ENCODE measurements around the gene ZFP57.

ZFP57 gene

DNA sequence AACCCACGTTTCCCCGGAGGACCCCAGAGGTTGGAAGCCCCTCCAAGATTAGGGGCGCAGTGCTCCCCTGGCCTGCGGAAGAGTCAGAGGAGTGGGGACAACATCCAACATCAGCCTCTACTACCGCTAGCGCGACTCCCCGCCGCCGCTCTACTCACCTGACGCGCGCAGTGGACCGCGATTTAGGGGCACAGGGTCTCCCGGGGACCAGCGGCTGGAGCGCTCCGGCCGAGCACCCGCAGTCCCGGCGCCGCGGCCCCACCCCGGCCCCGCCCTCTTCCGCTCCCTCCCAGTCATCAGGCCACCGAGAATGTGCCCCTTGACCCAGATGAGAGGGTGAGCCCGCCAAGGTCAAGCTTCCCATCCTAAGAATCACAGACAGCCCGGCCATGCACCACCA is at the start of gene ZFP57:
ZFP57 (minus strand) TSS at position 249 of the 400 bp plus-strand sequence. CDS start 4,149 bp downstream, outside the sequence.
- DNase-seq: no peak

DNA sequence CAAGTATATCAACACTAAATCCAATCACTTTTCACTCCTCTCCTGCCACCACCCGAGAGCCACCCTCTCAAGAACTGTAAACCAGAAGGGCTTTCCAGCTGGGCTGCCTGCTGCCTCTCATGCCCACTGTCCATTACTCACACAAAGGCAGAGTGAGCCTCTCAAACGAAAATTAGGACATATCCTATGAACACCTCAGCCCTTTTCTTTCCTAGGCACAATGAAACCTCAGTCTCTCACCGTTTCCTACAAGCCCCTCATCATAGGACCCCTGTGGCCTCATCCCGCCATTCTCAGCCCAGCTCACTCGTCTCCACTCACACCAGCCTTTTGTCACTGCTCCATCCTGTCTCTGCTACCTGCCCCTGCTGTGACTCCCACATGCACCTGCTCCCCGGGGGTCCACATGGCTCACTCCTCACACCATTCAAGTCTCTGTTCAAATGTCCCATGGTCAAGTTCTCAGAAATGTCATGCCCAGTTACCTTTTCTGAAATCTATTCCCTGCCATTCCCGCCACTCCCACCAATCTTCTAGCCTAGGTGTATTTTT is 49.7 kb upstream of the ZFP57 start:
- DNase-seq: no peak

DNA sequence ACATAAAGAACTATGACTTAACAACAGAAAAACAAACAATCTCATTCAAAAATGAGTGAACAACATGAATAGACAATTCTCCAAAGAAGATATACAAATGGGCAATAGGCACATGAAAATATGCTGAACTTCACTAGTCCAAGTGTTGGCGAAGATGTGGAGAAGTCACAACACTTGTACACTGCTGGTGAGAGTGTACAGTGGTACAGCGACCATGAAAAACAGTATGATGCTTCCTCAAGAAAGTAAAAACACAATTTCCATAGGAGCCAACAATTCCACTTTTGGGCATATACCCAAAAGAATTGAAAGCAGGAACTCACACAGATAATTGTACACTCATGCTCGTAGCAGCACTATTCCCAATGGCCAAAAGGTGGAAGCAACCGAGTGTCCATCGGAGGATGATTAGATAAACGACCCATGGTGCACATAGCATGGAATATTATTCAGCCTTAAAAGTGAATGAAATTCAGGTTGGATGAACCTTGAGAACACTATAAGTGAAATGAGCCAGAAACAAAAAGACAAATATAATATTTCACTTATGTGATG is 48.9 kb upstream of the ZFP57 start:
- DNase-seq: no peak

DNA sequence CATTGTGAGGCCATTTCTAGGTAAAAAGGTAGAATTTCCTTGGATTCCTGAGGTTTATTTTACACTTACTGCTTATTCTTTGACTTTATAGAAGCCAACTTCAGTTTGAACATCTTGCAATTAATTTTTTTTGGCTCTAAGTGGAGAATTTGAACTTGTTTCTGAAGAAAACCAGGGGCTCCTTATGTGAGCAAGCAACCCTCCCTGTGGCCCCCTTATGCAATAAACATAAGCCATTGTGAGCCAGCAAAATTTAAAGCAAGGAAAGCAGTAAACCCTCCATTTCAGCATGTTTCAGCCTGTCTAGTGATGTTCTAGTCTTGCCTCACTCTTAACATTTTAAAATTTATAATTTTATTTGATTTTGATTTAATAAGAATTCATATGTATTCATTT is 47.9 kb upstream of the ZFP57 start:
- no peak for DNase-seq

DNA sequence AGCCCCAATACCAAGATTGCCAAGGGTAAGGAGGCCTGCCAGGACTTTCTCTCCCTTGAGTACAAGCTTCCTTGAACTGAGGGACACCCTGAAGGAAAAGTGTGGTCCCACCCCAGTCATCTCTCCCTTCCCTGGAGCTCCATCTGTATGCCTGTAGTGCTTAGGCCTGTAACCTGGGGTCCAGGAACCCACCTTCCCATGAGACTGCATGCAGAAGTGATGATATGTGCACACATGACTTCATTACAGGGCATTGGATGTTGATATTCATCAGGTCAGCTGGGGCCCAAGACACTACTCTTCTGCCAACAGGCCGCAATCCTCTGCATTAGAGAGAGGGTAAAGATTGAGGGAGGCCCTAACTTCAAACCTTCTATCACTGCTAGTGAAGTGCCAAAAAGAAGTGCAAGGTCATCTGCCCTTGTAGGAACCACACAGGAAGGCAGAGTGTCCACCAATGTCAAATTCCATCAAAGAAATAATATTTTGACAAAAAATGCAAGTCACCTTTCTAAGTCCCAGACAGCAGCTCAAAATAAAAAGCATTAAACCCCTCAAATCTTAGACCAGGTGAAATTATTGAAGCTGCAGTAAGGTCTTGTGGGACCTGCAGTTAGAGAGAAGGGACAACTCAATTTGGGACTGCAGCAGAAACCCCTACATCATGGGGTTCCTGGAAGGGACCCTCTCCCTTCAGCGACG is 47.4 kb upstream of the ZFP57 start:
- no peak for DNase-seq

DNA sequence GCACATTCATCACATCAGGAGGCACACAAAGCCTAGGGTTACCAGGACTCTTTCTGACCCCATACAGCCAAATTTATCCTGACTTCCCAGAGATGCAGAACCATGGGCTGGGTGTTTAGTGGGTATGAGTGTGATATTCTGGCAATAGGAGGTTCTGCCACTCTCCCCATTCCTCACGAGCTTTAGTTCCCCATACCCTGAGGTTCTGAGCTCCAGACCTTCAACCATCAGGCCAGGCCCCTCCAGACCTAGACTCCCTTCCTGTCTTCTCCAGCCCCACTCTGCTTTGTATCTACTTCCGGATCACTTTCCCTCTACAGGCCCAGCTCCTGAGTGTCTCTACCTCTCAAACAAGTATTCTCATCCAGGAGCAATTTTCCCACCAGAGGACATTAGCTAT is 46.7 kb upstream of the ZFP57 start:
- DNase-seq: no peak

DNA sequence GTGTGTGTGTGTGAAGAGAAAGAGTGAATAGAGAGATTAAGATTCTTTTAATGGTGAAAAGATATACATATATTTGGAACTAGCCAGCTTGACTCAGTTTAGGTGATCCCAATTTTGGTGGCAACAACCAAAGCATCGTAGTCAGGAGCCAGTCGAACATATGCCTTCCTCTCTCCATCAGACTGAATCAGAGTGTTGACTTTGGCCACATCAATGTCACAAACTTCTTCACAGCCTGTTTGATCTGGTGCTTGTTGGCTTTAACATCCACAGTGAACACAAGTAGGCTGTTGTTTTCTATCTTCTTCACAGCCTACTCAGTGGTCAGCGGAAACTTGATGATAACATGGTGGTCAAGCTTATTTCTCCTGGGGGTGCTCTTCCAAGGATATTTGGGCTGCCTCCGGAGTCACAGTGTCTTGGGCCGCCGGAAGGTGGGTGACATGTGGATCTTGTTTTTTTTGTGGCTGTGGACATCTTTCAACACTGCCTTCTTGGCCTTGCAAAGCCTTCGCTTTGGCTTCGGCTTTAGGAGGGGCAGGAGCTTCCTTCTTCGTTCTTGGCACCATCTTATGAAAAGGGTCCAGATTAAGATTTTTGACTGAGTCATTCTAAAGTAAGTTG is 45.7 kb upstream of the ZFP57 start:
- DNase-seq: no peak

DNA sequence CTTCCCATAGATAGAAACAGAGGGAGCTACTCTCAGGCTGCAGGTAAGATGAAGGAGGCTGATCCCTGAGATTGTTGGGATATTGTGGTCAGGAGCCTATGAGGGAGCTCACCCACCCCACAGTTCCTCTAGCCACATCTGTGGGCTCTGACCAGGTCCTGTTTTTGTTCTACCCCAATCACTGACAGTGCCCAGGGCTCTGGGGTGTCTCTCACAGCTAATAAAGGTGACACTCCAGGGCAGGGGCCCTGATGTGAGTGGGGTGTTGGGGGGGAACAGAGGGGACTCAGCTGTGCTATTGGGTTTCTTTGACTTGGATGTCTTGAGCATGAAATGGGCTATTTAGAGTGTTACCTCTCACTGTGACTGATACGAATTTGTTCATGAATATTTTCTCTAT is 45.0 kb upstream of the ZFP57 start:
- no peak for DNase-seq

DNA sequence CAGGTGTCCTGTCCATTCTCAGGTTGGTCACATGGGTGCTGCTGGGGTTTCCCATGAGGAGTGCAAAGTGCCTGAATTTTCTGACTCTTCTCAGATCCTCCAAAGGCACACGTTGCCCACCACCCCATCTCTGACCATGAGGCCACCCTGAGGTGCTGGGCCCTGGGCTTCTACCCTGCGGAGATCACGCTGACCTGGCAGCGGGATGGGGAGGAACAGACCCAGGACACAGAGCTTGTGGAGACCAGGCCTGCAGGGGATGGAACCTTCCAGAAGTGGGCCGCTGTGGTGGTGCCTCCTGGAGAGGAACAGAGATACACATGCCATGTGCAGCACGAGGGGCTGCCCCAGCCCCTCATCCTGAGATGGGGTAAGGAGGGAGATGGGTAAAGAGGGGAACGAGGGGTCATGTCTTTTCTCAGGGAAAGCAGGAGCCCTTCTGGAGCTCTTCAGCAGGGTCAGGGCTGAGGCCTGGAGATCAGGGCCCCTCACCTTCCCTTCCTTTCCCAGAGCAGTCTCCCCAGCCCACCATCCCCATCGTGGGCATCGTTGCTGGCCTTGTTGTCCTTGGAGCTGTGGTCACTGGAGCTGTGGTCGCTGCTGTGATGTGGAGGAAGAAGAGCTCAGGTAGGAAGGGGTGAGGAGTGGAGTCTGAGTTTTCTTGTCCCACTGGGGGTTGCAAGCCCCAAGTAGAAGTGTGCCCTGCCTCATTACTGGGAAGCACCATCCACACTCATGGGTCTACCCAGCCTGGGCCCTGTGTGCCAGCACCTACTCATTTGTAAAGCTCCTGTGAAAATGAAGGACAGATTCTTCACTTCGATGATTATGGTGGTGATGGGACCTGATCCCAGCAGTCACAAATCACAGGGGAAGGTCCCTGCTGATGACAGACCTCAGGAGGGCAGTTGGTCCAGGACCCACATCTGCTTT is 44.3 kb upstream of the ZFP57 start:
- DNase-seq: no peak

DNA sequence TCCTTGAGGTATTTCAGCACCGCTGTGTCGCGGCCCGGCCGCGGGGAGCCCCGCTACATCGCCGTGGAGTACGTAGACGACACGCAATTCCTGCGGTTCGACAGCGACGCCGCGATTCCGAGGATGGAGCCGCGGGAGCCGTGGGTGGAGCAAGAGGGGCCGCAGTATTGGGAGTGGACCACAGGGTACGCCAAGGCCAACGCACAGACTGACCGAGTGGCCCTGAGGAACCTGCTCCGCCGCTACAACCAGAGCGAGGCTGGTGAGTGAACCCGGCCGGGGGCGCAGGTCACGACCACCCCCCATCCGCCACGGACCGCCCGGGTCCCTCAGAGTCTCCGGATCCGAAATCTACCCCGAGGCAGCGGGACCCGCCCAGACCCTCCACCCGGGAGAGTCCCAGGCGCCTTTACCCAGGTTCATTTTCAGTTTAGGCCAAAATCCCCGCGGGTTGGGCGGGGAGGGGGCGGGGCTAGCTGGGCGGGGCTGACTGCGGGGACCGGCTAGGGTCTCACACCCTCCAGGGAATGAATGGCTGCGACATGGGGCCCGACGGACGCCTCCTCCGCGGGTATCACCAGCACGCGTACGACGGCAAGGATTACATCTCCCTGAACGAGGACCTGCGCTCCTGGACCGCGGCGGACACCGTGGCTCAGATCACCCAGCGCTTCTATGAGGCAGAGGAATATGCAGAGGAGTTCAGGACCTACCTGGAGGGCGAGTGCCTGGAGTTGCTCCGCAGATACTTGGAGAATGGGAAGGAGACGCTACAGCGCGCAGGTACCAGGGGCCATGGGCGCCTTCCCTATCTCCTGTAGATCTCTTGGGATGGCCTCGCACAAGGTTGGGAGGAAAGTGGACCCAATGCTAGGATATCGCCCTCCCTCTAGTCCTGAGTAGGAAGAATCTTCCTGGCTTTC is 43.0 kb upstream of the ZFP57 start:
- DNase-seq: no peak

DNA sequence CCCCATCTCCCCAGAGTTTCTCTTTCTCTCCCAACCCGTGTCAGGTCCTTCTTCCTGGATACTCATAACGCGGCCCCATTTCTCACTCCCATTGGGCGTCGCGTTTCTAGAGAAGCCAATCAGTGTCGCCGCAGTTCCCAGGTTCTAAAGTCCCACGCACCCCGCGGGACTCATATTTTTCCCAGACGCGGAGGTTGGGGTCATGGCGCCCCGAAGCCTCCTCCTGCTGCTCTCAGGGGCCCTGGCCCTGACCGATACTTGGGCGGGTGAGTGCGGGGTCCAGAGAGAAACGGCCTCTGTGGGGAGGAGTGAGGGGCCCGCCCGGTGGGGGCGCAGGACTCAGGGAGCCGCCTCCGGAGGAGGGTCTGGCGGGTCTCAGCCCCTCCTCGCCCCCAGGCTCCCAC is 42.3 kb upstream of the ZFP57 start, which contains the start of gene HLA-F:
HLA-F (plus strand) TSS at position 173 of the 404 bp plus-strand sequence; CDS start at position 203, 30 bp downstream.
- DNase-seq: peak; percentile 5

DNA sequence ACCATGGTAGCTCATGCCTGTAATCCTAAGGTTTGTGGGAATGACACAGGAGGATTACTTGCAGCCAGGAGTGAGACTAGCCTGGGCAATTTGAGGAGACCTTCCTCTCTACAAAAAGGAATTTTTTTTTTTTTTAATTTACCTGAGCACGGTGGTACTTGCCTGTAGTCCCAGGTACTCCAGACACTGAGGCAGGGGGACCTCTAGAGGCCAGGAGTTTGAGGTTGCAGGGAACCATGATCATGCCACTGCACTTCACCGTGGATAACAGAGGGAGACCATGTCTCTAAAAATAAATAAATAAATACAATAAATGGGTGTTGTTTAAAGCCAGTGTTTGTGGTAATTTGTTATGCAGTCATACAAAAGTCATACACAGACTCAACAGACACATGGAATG is 39.9 kb upstream of the ZFP57 start:
- no peak for DNase-seq

DNA sequence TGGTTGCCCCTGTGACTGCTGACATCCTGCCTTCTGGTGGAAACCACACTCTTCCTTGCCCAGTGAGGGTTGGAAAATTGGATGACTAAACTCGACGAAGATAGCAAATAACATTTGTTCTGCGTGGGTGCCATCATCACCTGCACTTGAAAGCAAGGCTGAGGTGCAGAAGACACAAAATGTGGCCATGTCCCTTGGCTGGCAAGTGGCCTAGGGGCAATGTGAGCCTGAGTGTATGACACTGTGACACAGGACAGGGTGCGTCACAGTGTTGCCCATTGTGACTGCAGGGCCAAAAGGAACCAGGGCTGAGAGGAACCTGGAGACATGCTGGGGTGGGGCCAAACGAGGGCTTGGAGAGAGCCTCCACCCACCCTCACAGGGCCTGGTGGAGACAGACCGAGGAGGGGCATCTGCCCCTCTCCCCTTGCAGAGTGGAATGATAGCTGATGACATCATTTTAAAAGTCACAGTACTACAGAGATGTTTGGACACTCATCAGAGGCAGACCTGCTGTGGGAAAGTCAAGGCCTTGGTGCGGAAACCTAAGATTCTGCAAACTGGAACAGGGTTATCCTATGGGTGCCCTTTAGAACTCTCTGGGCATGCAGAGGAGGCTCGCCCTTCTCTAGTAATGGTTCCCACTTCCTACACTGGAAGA is 29.5 kb upstream of the ZFP57 start:
- no peak for DNase-seq

DNA sequence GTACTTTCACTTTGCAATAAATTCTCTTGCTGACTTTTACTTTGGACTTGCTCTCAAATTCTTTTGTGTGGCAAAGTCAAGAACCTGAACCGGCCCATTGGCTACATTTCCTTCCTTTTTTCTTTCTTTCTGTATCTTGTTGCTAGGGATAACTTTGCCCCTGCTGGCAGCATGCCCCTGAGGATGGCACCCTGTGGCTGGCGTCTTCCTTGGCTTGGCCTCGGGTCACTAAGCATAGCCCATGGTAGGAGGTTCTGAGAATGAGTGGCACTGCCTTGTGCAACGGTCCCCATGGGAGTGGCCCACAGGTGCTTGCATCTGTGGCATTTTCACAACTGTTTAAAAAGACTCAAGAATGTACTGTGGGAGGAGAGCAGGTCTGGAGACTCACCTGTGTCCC is 28.2 kb upstream of the ZFP57 start:
- no peak for DNase-seq

DNA sequence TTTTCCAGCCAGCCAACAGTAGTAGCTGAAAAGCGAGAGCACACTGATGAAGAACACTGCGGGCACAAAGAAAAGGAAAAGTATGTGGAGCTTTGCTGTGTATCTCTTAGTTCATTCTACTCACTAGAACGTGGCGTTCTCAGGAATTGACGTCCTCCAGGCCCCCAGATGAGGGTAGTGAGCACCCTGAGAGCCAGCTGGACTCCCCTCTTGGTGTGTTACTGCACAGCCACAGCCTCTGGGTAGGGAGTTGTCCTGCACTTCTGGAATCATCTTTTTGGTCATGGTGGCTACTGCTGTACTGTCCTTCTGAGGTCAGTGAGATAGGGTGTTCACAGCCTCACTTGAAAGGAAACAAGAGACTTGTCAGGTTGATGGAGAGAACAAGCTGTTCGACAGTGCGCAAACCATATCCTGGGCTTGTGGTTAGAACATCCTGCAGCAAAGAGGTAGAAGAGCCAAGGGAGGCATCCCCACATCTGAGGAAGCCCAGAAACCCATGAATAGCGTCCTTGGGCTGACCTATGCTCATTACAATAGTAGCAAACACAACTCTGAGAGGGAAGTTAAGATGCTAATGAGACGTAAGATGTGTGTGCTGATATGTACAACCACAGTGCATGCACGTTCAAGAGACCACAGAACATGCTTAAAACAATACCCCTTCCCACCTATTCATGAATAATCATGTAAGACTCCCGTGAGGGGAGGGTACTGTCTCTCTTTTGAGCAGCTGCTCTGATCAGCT is 27.7 kb upstream of the ZFP57 start:
- DNase-seq: no peak

DNA sequence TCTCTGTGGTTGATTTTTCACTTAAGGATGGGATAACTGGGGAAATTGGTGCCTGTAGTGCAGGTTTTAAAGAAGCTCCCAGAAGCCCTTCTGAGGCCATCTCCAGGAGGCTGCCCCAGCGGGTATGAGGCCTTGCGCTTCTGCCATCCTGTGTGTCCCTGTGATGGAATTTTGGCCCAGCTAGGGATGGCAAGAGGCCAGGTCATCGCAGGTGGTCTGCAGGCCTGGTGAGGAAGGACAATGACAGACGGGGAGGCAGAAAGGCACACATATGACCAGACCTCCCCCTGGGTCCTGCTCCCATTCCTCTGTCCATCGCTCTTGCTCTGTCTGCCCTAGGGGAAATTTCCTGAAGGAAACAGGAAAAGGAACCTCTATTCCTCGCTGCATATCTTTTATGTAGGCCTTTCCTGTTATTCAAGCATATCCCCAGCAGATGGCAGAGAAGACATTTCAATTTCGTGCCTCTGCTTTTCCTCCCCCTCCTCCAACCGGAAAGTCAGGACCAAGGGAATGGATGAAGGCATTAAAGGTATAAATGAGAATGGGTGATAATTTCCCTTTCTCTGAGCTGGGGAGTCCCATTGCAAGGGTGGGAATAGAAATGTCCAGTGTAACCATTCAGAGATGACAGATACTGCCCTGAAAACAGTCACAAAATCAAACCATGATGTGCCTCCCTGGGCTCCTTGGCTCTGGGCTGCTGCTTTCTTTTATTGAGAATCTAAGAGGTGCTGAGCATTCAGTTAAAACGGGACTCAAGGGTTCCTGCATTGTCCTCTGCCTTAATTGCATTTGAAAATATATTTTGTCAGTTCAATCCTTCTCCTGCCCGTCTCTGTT is 24.7 kb upstream of the ZFP57 start:
- DNase-seq: no peak

DNA sequence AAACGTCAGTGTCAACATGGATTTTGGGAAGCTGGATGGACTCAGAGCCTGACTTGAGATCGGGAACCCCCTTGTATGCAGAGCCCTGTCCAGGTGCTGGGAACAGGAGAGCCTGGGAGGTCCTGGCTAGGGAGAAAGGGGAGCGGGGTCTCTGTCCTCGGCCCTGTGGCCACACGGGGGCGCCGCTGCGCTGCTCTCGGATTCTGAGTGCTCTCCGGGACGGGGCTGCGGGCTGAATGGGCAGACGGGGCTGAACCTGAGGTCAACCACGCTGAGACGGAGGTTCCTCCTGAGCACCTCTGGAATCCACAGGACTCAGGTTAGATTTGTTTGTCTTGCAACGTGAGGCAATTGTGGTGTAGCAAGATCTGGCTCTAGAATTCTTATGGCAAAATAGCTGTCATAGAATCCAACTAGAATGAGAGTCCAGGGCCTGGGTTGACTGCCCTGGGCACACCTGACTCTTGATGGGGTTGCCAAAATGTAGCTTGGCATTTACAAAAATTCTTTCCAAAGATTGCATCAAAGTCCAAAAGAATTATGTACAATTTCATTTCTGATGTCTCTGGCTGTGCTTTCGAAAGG is 21.7 kb upstream of the ZFP57 start:
- no peak for DNase-seq

DNA sequence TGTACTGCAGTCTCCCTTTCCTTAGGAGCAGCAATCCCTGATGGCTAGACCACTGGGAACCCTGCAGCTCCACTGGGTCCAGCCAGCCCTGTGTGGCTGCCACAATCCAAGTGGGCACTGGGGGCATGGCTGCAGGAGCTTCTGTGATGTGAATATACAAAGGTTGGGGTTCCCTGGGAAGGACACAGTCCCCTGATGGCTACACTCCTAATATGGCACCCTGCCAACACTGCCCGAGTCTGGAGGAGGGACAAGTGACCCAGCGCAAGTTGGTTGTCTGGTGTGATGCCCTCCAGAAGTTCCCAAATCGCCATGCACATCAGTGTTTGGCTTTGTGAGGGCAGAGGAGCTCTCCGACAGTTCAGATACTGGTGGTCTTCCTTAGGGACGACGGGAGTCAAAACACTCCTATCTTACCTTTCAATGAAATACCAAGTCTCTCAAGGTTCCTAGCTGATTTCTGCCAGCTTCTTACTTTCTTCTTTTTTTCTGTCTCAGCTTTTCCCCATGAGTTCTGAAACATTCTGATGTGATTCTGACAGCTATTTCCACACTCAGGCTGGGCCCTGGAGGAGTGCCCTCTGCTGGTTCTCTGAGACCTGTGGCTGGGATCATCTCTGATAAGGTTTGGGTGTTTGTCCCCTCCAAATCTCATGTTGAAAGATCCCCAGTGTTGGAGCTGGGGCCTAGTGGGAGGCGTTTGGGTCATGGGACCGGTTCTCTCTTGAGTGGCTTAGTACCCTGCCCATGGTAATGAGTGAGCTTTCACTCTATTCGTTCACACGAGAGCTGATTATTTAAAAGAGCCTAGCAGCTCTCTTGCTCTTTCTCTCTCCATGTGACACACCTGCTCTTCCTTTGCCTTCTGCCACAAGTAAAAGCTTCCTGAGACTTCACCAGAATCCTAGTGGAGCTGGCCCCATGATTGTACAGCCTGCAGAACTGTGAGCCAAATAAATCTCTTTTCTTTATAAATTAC is 15.5 kb upstream of the ZFP57 start:
- DNase-seq: no peak

Measured in NCI-H2029 treated with DMSO at 0.1 percent for 48 hours (cell line).